Right cardiac atrium (tissue), 5 donors: ENCODE measurements around the gene JARID2. TPM values are rescaled to one million over a fixed set of nuclear protein-coding genes. Genes with fewer than 3 reads are reported as not detected.

Experiments used
- ATAC-seq, 2 donors: fragments of 200-7000 bp; cut with Tn5 transposase; one replicate each; pipeline versions ENCODE4 v1.8.0 to v1.9.1; 2020; ENCODE audit warnings: moderate library complexity in 2 of 2, mild to moderate bottlenecking in 1 of 2
- DNase-seq, 3 donors: peaks; one replicate each; pipeline ENCODE4 v3.0.0-alpha.2; 2020
- H3K27ac ChIP-seq: one replicate; pipeline ENCODE4 v1.5.1; 2013; ENCODE audit warnings: mild to moderate bottlenecking, low read length, control low read depth, moderate library complexity
- H3K27me3 ChIP-seq: one replicate; pipeline ENCODE4 v1.6.1; 2013; ENCODE audit not compliant: control insufficient read depth, insufficient read depth
- H3K4me1 ChIP-seq: one replicate; pipeline ENCODE4 v1.6.1; 2013; ENCODE audit warnings: low read length; ENCODE audit not compliant: control insufficient read depth, insufficient read depth
- H3K4me3 ChIP-seq: one replicate; pipeline ENCODE4 v1.5.1; 2013; ENCODE audit warnings: low read length, control low read depth
- H3K9me3 ChIP-seq: one replicate; pipeline ENCODE4 v1.6.1; 2013; ENCODE audit warnings: low read length; ENCODE audit not compliant: control insufficient read depth
- WGBS: extraction: QIAGEN DNeasy Blood & Tissue Kit; methylation state at CpG from one replicate; pipeline ENCODE4 v1.1.7; 2013; 5-methylcytosine and 5-hydroxymethylcytosine counted together
- intact Hi-C, 4 donors: fragments of 100-400 bp; cut with DNase I; formaldehyde crosslinking; loops; one replicate each; pipeline versions ENCODE4 v1.11.0 to v1.14.0; 2022 to 2023
- polyA plus RNA-seq: library from polyadenylated mRNA; stranded (reverse); fragments of 200-250 nt; gene quantifications from one replicate; pipeline ENCODE4 v1.2.3, GENCODE V29; 2013
- total RNA-seq, 4 donors: library from RNA; stranded (reverse); fragmentation: NEBNext Ultra II Directional; extraction: Animal tissue kit (Norgen Biotek cat#: 25700); gene quantifications; one replicate each; pipeline ENCODE4 v1.2.1, GENCODE V29; 2021
- donor health status: healthy with polysubstance abuse.
- donor health status: DM: no; HTN: yes; CAD: no.
- donor health status: DM: no; HTN: no; CAD: no.
- donor health status: DM: no; HTN: yes; CAD: no; lungs with severe emphysema.
- donor health status: DM: yes; HTN: yes; CAD: no.

The JARID2 gene
- total and polyA plus RNA-seq, 5 donors = 4.1 to 10.1 (median 9.1) TPM

DNA sequence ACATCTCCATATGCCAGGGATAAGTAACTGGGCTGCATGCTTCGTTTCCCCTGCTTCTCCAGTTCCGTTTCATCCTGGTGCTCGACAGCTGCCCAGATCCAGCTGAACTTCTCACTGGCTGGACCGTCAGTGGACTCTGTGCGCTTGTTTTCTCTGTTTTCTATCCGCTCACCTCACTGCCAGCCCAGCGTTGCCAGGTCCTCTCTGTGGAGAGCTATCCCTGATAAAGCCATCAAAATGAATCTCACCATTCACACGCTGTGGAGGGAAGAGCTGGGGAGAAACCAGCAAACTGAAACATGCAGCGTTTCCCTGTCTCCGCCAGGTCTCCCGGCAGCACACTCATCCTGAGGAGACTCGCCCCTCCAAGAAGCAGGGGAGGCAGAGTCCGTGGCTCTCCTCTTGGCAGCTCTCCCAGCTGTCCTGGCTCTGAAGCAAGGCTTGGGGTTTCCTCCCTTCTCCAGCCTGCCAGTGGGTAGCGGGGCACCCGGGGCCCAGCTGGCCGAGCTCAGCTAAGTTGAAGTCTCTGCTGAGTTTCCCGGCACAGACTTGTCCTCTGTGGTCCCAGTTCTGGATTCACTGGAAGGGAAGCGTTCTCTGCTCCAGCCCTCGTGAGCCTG is 256.1 kb downstream of the JARID2 start:
- peak overlapping the region; percentile 26 for H3K27ac ChIP-seq
- H3K9me3 ChIP-seq = no peaks in the 10 kb centered on the region
- ATAC-seq (peak; percentile 4 to 9), DNase-seq (peak; percentile 73 to 90 (median 87))
- H3K4me1 ChIP-seq = peaks cover 18% of the 10 kb centered on the region
- WGBS = 31% methylated on average over 19 of the region's 19 CpGs
- no peak overlapping the region for H3K4me3 ChIP-seq
- H3K27me3 ChIP-seq = no peaks in the 10 kb centered on the region
- intact Hi-C loops = loop anchor here in 2 of 4 donors (10.0 kb wide), 1 partner anchor 123 kb away; no protein-coding TSS in a partner anchor

DNA sequence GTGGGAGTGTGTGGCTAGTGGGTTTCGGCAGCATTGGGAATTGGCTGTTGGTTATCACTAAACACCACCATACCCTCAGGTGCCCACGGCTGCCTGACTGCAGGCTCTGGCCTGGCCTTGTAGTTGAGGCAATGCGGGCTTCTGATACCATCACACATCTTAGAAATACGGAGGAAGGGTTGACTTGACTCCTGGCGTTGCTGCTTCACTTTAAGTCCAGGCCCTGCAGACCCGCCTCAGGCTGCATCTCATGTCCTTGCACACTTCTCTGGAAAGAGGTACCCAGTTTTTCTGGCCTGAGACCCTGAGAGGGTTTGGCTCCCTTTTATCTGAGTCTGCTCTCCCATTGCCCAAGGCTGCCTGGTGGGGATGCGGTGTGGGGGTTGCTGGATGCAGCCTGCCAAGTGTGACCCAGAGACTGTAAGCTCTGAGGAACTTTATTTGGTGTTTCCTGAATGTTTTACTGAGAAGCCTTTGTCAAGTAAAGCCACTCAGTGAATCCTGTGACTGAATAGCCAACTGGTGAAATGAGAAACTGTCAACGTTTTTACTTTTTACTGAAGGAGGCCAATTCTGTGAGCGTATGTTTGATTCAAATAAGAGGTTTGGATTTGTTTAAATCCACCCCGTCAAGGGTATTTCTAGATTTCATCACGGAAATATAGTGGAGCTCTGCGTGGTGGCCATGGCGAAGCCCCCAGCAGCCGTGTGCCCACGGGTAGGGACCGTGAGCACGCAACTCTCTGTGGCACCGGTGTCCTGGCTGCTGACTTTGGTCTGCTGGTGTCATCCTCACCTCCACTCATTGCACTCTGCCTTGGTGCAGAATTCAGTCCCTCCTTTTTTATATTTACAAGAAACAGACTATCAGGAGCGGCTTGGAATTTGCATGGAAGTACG is 256.8 kb downstream of the JARID2 start:
- peaks cover 18% of the 10 kb centered on the region for H3K4me1 ChIP-seq
- no peak for ATAC-seq
- intact Hi-C loops = loop anchor here in 2 of 4 donors (10.0 kb wide), 1 partner anchor 122 kb away; no protein-coding TSS in a partner anchor
- 80% methylated on average over 20 of the region's 20 CpGs for WGBS
- no peak overlapping the region for H3K4me3 ChIP-seq
- H3K27ac ChIP-seq = peak overlapping the region; percentile 26
- H3K27me3 ChIP-seq = no peaks in the 10 kb centered on the region
- H3K9me3 ChIP-seq = no peaks in the 10 kb centered on the region
- DNase-seq = no peak

DNA sequence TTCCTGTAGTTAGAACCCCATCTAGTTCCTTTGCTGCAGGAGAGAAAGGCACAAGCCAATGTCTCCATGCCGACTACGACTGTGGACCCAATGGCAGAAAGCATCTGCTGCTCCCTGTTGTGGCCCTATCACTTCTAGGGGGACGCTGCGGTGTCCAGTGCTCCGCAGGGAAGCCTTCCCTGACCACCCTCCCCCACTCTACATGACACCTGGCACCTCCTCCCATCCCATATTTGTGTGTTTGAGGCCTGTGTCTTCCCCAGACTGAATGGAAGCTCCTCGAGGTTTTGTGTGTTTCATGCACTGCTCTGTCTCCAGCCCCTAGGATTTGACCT is 257.4 kb downstream of the JARID2 start:
- no peaks in the 10 kb centered on the region for H3K27me3 ChIP-seq
- no peak overlapping the region for H3K4me3 ChIP-seq
- no peaks in the 10 kb centered on the region for H3K9me3 ChIP-seq
- no peak for ATAC-seq
- H3K4me1 ChIP-seq = peaks cover 18% of the 10 kb centered on the region
- intact Hi-C loops = loop anchor here in 2 of 4 donors (10.0 kb wide), 1 partner anchor 121 kb away; no protein-coding TSS in a partner anchor
- H3K27ac ChIP-seq = no peak overlapping the region
- 88% methylated on average over 6 of the region's 6 CpGs for WGBS
- DNase-seq = no peak

DNA sequence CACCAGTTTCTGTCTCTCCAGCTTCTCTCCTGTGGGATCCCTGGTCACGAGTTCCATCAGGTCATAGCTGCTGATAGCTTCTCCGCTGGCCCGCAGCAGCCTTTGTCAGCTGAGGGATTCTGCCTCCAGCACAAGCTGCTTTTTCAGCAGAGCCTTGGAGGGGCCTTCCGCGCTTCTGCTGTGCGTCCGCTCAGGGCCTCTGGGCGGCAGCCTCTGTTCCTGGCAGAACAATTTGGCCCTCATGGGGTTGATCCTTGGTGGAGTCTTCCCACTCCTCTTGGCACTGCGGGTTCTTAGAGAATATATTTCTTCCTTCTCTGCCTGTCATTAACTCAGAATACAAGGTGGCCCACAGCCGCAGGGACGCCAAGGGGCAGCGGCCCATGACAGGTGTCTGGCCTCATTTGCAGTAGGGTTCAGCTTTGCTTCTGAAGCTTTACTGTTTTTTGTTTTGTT is 258.2 kb downstream of the JARID2 start:
- Histone ChIP-seq H3K4me3 (no peak overlapping the region), H3K4me1 (peaks cover 18% of the 10 kb centered on the region), H3K9me3 (no peaks in the 10 kb centered on the region), H3K27me3 (no peaks in the 10 kb centered on the region), H3K27ac (peak overlapping the region; percentile 75)
- DNase-seq (peak; percentile 72 to 91 (median 86)), ATAC-seq (peak; percentile 71 to 72)
- WGBS = 35% methylated on average over 12 of the region's 12 CpGs
- intact Hi-C loops = loop anchor here in 2 of 4 donors (10.0 kb wide), 1 partner anchor 121 kb away; no protein-coding TSS in a partner anchor

DNA sequence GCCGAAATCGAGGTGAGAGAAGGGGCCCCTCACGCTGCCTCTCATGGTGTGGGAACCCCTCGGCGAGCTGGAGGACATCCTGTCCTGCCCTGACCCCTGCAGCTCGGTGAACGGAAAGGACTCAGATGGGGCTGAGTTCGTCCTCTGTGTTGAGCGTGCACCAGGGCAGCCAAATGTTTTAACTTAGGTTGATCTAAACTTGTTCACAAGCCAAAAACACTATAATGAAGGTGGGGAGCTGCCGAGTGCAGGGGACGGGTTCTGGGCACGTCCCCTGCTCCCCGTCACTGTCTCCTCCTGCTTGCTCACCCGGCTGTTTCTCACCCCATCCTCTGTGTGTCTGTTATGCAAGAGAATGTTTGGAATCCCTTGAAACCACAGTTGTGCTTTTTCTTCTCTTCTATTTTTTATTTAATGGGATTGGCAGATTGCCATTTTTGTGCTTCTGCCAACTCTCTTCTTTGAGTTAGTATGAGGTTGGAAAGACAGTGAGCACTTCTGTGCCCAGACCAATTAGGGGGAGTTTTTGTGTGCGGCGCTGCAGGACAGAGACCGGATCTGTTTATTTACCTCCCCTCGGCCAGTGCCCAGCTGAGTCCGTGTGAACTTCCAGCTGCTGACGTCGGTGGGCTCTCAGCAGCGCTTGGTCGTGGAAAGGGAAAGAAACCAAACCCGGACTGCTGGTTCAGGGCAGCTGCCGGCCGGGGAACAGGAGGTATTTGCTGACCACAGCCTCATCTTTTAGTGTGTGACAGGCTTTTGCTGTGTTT is 258.9 kb downstream of the JARID2 start:
- DNase-seq (peak; percentile 75 to 90 (median 86)), ATAC-seq (peak; percentile 82 to 84)
- WGBS = 10% methylated on average over 26 of the region's 26 CpGs
- Histone ChIP-seq H3K27ac (peak overlapping the region; percentile 75), H3K9me3 (no peaks in the 10 kb centered on the region), H3K4me3 (peak overlapping the region; percentile 8), H3K27me3 (no peaks in the 10 kb centered on the region), H3K4me1 (peaks cover 18% of the 10 kb centered on the region)
- intact Hi-C loops = loop anchor here in 2 of 4 donors (10.0 kb wide), 1 partner anchor 120 kb away; no protein-coding TSS in a partner anchor

DNA sequence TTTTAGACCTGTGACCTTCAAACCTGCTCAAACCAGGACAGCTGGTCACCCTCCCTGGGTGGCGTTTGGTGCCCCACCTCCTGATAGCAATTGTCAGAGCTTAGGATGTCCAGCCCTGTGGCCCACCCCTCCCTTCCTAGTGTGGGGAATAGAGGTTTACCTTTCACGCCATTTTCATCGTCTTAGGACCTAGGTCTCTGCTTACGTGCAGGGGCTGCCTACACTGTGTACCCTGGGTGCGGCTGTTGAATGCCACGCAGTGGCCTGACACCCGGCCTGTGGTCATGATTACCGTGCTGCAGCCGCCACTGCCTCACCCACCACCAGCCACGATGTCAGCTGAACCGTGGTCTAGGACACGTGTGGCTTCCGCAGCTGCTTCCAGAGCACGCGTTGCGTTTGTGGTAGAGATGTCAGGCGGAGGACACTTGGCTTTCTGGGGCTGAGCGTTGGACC is 259.6 kb downstream of the JARID2 start:
- no peak overlapping the region for H3K4me3 ChIP-seq
- H3K27me3 ChIP-seq = no peaks in the 10 kb centered on the region
- ATAC-seq (peak in 1 of 2 donors; percentile 2), DNase-seq (peak in 1 of 3 donors; percentile 55)
- WGBS = 85% methylated on average over 18 of the region's 18 CpGs
- intact Hi-C loops = loop anchor here in 2 of 4 donors (10.0 kb wide), 1 partner anchor 119 kb away; no protein-coding TSS in a partner anchor
- H3K9me3 ChIP-seq = no peaks in the 10 kb centered on the region
- H3K4me1 ChIP-seq = peaks cover 18% of the 10 kb centered on the region
- peak overlapping the region; percentile 75 for H3K27ac ChIP-seq

DNA sequence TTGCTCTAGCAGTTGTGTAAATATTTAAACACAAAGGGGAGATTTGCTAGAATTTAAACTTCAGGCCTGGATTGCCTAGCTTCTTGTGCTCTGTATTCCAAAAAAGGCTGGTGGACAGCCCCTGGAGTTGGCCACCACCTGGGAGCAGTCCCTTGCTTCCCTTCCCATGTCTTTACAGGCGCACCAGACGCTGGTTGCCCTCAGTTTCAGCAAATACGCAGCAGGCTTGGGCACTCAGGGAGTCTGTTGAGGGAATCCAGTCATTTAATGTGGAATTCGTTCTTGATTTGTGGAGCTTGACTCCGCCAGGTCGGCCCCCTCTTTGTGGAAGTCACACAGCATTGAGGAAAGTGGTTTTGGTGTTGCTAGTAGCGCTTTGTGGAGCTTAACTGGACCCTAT is 260.2 kb downstream of the JARID2 start:
- no peaks in the 10 kb centered on the region for H3K27me3 ChIP-seq
- DNase-seq = peak in 1 of 3 donors; percentile 21
- intact Hi-C loops = loop anchor here in 2 of 4 donors (10.0 kb wide), 1 partner anchor 119 kb away; no protein-coding TSS in a partner anchor
- no peak overlapping the region for H3K4me3 ChIP-seq
- ATAC-seq = no peak
- WGBS = 96% methylated on average over 7 of the region's 7 CpGs
- H3K27ac ChIP-seq = no peak overlapping the region
- no peaks in the 10 kb centered on the region for H3K9me3 ChIP-seq
- peaks cover 18% of the 10 kb centered on the region for H3K4me1 ChIP-seq

DNA sequence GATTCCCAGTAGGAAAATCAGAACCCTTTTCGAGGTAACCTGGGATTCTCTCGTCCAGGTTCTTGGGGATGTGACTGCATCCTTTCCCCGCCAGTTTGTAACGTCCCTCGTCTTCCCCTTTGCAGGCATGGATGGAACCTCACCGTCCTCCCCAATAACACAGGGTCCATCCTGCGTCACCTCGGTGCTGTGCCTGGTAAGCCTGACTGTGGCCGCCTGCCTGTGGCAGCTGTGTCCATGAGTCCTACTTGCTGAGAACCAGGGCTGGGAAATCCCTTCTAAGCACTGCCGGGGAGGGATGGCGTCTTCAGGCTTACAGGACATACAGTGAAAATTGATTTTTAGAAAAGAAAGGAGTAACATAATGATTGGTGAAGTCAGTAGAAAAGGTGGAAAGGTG is 261.4 kb downstream of the JARID2 start:
- H3K4me1 ChIP-seq = peaks cover 11% of the 10 kb centered on the region
- WGBS = 97% methylated on average over 11 of the region's 11 CpGs

DNA sequence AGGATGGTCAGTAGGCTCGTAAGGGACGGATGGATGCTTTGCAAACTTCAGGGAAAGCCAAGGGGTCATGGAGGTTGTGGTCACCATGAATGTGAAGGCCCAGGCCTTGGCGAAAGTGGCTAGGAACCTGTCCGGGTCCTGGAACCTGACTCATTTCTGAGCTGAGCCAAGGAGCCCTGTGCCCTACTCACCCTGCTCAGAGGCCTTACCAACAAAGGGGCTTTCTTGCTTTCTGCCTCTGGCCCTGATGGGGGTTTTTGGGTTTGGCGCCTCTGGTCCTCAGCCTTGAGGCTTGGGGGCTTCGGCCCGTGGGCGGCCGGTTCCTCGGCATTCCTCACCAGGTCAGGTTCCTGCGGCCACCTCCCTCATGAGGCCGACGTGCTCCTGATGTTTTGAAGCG is 261.9 kb downstream of the JARID2 start:
- H3K9me3 ChIP-seq = no peaks in the 10 kb centered on the region
- ATAC-seq (no peak), DNase-seq (peak in 1 of 3 donors; percentile 45)
- H3K4me1 ChIP-seq = peaks cover 6% of the 10 kb centered on the region
- WGBS = 91% methylated on average over 14 of the region's 14 CpGs
- no peak overlapping the region for H3K27ac ChIP-seq
- H3K27me3 ChIP-seq = no peaks in the 10 kb centered on the region
- intact Hi-C loops = loop anchor here in 2 of 4 donors (10.0 kb wide), 1 partner anchor 117 kb away; no protein-coding TSS in a partner anchor
- H3K4me3 ChIP-seq = no peak overlapping the region

More for the DNA sequence above, 261.4 kb downstream of the JARID2 start:
- Histone ChIP-seq H3K9me3 (no peaks in the 10 kb centered on the region), H3K27ac (no peak overlapping the region), H3K27me3 (no peaks in the 10 kb centered on the region), H3K4me3 (no peak overlapping the region)
- no peak for ATAC-seq
- peak in 1 of 3 donors; percentile 19 for DNase-seq
- intact Hi-C loops = loop anchor here in 2 of 4 donors (10.0 kb wide), 1 partner anchor 118 kb away; no protein-coding TSS in a partner anchor

DNA sequence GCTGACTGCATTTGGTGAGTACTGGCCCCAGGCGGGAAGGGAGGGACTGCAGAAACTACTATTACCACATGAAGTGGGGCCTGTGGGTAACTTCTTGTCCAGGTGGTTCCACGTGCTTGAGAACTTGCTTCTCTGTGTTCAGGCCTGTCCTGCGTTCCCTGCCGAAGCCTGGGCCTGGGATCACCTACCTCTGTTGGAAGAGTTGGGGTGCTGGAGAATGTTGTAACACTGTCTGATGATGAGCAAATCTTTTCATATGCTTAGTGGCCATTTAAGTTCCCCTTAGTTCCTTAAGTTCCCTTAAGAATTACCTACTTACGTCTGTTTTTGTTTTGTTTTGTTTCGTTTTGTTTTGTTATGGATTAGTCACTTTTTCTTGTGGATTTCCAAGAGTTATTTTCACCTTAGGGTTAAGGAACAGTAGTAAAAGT is 262.6 kb downstream of the JARID2 start:
- DNase-seq = peak in 1 of 3 donors; percentile 14
- intact Hi-C loops = loop anchor here in 2 of 4 donors (10.0 kb wide), 1 partner anchor 116 kb away; no protein-coding TSS in a partner anchor
- no peak overlapping the region for H3K27ac ChIP-seq

More for the DNA sequence above, 262.6 kb downstream of the JARID2 start:
- H3K4me3 ChIP-seq = no peak overlapping the region
- no peaks in the 10 kb centered on the region for H3K9me3 ChIP-seq
- WGBS = 94% methylated on average over 6 of the region's 6 CpGs
- no peaks in the 10 kb centered on the region for H3K27me3 ChIP-seq
- peaks cover 6% of the 10 kb centered on the region for H3K4me1 ChIP-seq
- no peak for ATAC-seq
